Measurements from ENCODE around the gene PARL.

GRCh38 chr3:183812761-183813445, 71.8 kb downstream of the PARL start:
- TF ChIP-seq CTCF (IDR thresholded peaks at IDR 0.05; ENCODE audit: extremely low read depth in 1 of 2, insufficient read depth in 1 of 2, low read depth in 1 of 2, low read length in 2 of 2) = no peak
- TF ChIP-seq EZH2 (IDR thresholded peaks at IDR 0.05; ENCODE audit: borderline replicate concordance, low read depth, low read length, severe bottlenecking) = no peak
- no peak for TF ChIP-seq POLR2A (IDR thresholded peaks at IDR 0.05; ENCODE audit: low read depth, low read length)

All from endothelial cell of umbilical vein (primary cell).